GM21381 (cell line): ENCODE measurements around the gene MYO18A.

ENCODE experiments used
- ATAC-seq: cut with Tn5 transposase; IDR thresholded peaks from one replicate; pipeline ENCODE4 v1.9.1; 2021; ENCODE audit warnings: mild to moderate bottlenecking, moderate library complexity; ENCODE audit not compliant: unreplicated experiment

Gene MYO18A

GRCh38 chr17:29038085-29038795 lies 142.0 kb downstream of the MYO18A start:
- ATAC-seq: no peak

GRCh38 chr17:29037739-29038084 lies 142.5 kb downstream of the MYO18A start:
- no peak for ATAC-seq

- no peak for ATAC-seq
These were observed 143.6 kb downstream of the MYO18A start for GRCh38 chr17:29036584-29036983.

- ATAC-seq: no peak
These were observed 145.7 kb downstream of the MYO18A start for GRCh38 chr17:29034510-29034909.

GRCh38 chr17:29032857-29033197 lies 147.4 kb downstream of the MYO18A start:
- ATAC-seq: no peak

- ATAC-seq: no peak
These were observed 148.0 kb downstream of the MYO18A start for GRCh38 chr17:29032013-29032856.

GRCh38 chr17:29031488-29031887 lies 148.7 kb downstream of the MYO18A start:
- no peak for ATAC-seq

- ATAC-seq: no peak
These were observed 155.8 kb downstream of the MYO18A start for GRCh38 chr17:29024316-29024952.

GRCh38 chr17:29022074-29022473 lies 158.1 kb downstream of the MYO18A start:
- no peak for ATAC-seq

- no peak for ATAC-seq
These were observed 159.0 kb downstream of the MYO18A start for GRCh38 chr17:29021226-29021625.
